Lower leg skin (tissue), 3 donors: Measurements from ENCODE around the gene WSCD2.

Experiments
- CTCF ChIP-seq, 3 donors: fragments of 450-650 bp; IDR thresholded peaks; one replicate each; pipeline ENCODE4 v1.5.1; 2016; ENCODE audit warnings: antibody characterized with exemption in 3 of 3, mild to moderate bottlenecking in 3 of 3, moderate library complexity in 2 of 3
- POLR2A ChIP-seq, 2 donors: fragments of 450-650 bp; IDR thresholded peaks; one replicate each; pipeline ENCODE4 v1.6.1; 2016 to 2017; ENCODE audit warnings: antibody characterized with exemption in 2 of 2, mild to moderate bottlenecking in 1 of 2, moderate library complexity in 1 of 2

GRCh38 chr12:108282160-108282559 lies 153.1 kb downstream of the WSCD2 start:
- TF ChIP-seq CTCF (IDR thresholded peaks at IDR 0.05) = no peak
- TF ChIP-seq POLR2A (IDR thresholded peaks at IDR 0.05) = no peak
